Astrocyte (in vitro differentiated cells and primary cell): Measurements from ENCODE around the gene KIFAP3. TPM values are rescaled to one million over a fixed set of nuclear protein-coding genes. Genes with fewer than 3 reads are reported as not detected.

Experiments
- DNase-seq: peaks from one replicate; pipeline ENCODE4 v3.0.0-alpha.2; 2010; ENCODE audit warnings: low read depth
- FAIRE-seq: peaks from 2 replicates; lab custom pipeline; 2011; peaks lifted over from hg19 to GRCh38; lab: Jason Lieb, UNC
- H2AFZ ChIP-seq: 2 replicates; pipeline ENCODE4 v1.6.0; 2012; ENCODE audit warnings: low read depth, low read length, inconsistent platforms
- H3K27ac ChIP-seq: 2 replicates; pipeline ENCODE4 v1.5.1; 2011; ENCODE audit warnings: low read depth, low read length, inconsistent platforms
- H3K27me3 ChIP-seq: 2 replicates; pipeline ENCODE4 v1.6.0; 2011; ENCODE audit warnings: low read length, inconsistent platforms; ENCODE audit not compliant: insufficient read depth
- H3K36me3 ChIP-seq: 2 replicates; pipeline ENCODE4 v1.5.1; 2011; ENCODE audit warnings: low read length, inconsistent platforms; ENCODE audit not compliant: insufficient read depth
- H3K4me1 ChIP-seq: 2 replicates; pipeline ENCODE4 v1.5.1; 2011; ENCODE audit warnings: low read length, inconsistent platforms; ENCODE audit not compliant: insufficient read depth
- H3K4me2 ChIP-seq: 2 replicates; pipeline ENCODE4 v1.6.0; 2012; ENCODE audit warnings: low read length, inconsistent platforms
- H3K4me3 ChIP-seq: 2 replicates; pipeline ENCODE4 v1.5.1; 2011; ENCODE audit warnings: low read depth, mild to moderate bottlenecking, low read length, inconsistent platforms; ENCODE audit not compliant: insufficient read depth
- H3K79me2 ChIP-seq: 2 replicates; pipeline ENCODE4 v1.6.0; 2012; ENCODE audit warnings: mild to moderate bottlenecking, low read length, inconsistent platforms; ENCODE audit not compliant: insufficient read depth
- H3K9ac ChIP-seq: 2 replicates; pipeline ENCODE4 v1.6.0; 2012; ENCODE audit warnings: mild to moderate bottlenecking, low read length, inconsistent platforms
- H3K9me3 ChIP-seq: 2 replicates; pipeline ENCODE4 v1.5.1; 2012; ENCODE audit warnings: low read depth, mild to moderate bottlenecking, low read length, inconsistent platforms; ENCODE audit not compliant: insufficient read depth
- H4K20me1 ChIP-seq: 2 replicates; pipeline ENCODE4 v1.6.0; 2012; ENCODE audit warnings: low read length, inconsistent platforms; ENCODE audit not compliant: insufficient read depth
- H3K27ac Mint-ChIP-seq: one replicate; pipeline ENCODE4 v1.8.0; 2021; ENCODE audit warnings: mild to moderate bottlenecking, mixed read lengths; ENCODE audit not compliant: unreplicated experiment
- H3K27me3 Mint-ChIP-seq: one replicate; pipeline ENCODE4 v1.8.0; 2021; ENCODE audit warnings: low read depth, mixed read lengths; ENCODE audit not compliant: unreplicated experiment
- H3K36me3 Mint-ChIP-seq: one replicate; pipeline ENCODE4 v1.8.0; 2021; ENCODE audit warnings: low read depth, mixed read lengths; ENCODE audit not compliant: unreplicated experiment
- H3K4me1 Mint-ChIP-seq: one replicate; pipeline ENCODE4 v1.8.0; 2021; ENCODE audit warnings: low read depth, mixed read lengths; ENCODE audit not compliant: unreplicated experiment
- H3K4me3 Mint-ChIP-seq: one replicate; pipeline ENCODE4 v1.8.0; 2021; ENCODE audit warnings: mild to moderate bottlenecking, moderate library complexity, mixed read lengths; ENCODE audit not compliant: unreplicated experiment
- H3K9me3 Mint-ChIP-seq: one replicate; pipeline ENCODE4 v1.8.0; 2021; ENCODE audit warnings: mild to moderate bottlenecking, mixed read lengths; ENCODE audit not compliant: unreplicated experiment
- CTCF ChIP-seq: IDR thresholded peaks from 2 replicates; pipeline ENCODE4 v1.5.1; 2011; ENCODE audit warnings: low read depth, mild to moderate bottlenecking, inconsistent platforms, low read length, moderate library complexity; ENCODE audit not compliant: insufficient read depth
- EZH2 ChIP-seq: IDR thresholded peaks from 2 replicates; pipeline ENCODE4 v1.6.1; 2012; ENCODE audit warnings: mild to moderate bottlenecking, low read length, inconsistent platforms; ENCODE audit not compliant: insufficient read depth
- total RNA-seq: library from RNA; stranded (reverse); gene quantifications from 2 replicates; pipeline ENCODE4 v1.2.1, GENCODE V29; 2021

The KIFAP3 gene
- total RNA-seq, 1 donor from 2014 or later = 32.8 TPM

- Histone ChIP-seq H3K27me3 (no peaks in the 10 kb centered on the region), H3K4me2 (no peak overlapping the region), H3K4me1 (no peaks in the 10 kb centered on the region), H3K79me2 (no peaks in the 10 kb centered on the region), H3K9me3 (no peaks in the 10 kb centered on the region), H3K9ac (no peak overlapping the region), H3K4me3 (no peak overlapping the region), H4K20me1 (no peaks in the 10 kb centered on the region), H3K27ac (no peak overlapping the region), H2AFZ (no peak overlapping the region), H3K36me3 (no peaks in the 10 kb centered on the region)
- Mint-ChIP-seq H3K4me3 (no peak overlapping the region), H3K27me3 (no peaks in the 10 kb centered on the region), H3K27ac (no peak overlapping the region), H3K4me1 (no peaks in the 10 kb centered on the region), H3K36me3 (peaks cover 6% of the 10 kb centered on the region), H3K9me3 (no peaks in the 10 kb centered on the region)
- FAIRE-seq (no peak), DNase-seq (no peak)
- TF ChIP-seq EZH2 = no peak
- TF ChIP-seq CTCF = no peak
These were observed 88.7 kb downstream of the KIFAP3 start for GRCh38 chr1:169985757-169986156.

GRCh38 chr1:169974067-169974466, 100.4 kb downstream of the KIFAP3 start:
- H3K4me2 ChIP-seq = no peak overlapping the region
- H2AFZ ChIP-seq = no peak overlapping the region
- no peaks in the 10 kb centered on the region for H3K36me3 ChIP-seq
- H4K20me1 ChIP-seq = no peaks in the 10 kb centered on the region
- H3K27me3 ChIP-seq = no peaks in the 10 kb centered on the region
- no peak overlapping the region for H3K27ac ChIP-seq
- no peak for TF ChIP-seq EZH2
- TF ChIP-seq CTCF = no peak
- DNase-seq = no peak
- no peaks in the 10 kb centered on the region for H3K9me3 ChIP-seq
- H3K9ac ChIP-seq = no peak overlapping the region
- no peaks in the 10 kb centered on the region for H3K27me3 Mint-ChIP-seq
- H3K9me3 Mint-ChIP-seq = no peaks in the 10 kb centered on the region
- H3K27ac Mint-ChIP-seq = no peak overlapping the region
- H3K4me1 ChIP-seq = no peaks in the 10 kb centered on the region
- no peak overlapping the region for H3K4me3 Mint-ChIP-seq
- H3K4me1 Mint-ChIP-seq = no peaks in the 10 kb centered on the region
- no peak overlapping the region for H3K4me3 ChIP-seq
- H3K36me3 Mint-ChIP-seq = peaks cover 3% of the 10 kb centered on the region
- H3K79me2 ChIP-seq = no peaks in the 10 kb centered on the region
- no peak for FAIRE-seq

- TF ChIP-seq EZH2 = no peak
- TF ChIP-seq CTCF = no peak
- Histone ChIP-seq H3K79me2 (no peaks in the 10 kb centered on the region), H2AFZ (no peak overlapping the region), H3K4me3 (no peak overlapping the region), H3K4me1 (no peaks in the 10 kb centered on the region), H3K27me3 (no peaks in the 10 kb centered on the region), H3K9me3 (no peaks in the 10 kb centered on the region), H3K36me3 (no peaks in the 10 kb centered on the region), H3K9ac (no peak overlapping the region), H3K4me2 (no peak overlapping the region), H4K20me1 (no peaks in the 10 kb centered on the region), H3K27ac (no peak overlapping the region)
- Mint-ChIP-seq H3K4me3 (no peak overlapping the region), H3K36me3 (no peaks in the 10 kb centered on the region), H3K4me1 (no peaks in the 10 kb centered on the region), H3K9me3 (no peaks in the 10 kb centered on the region), H3K27ac (no peak overlapping the region), H3K27me3 (no peaks in the 10 kb centered on the region)
- no peak for DNase-seq
- no peak for FAIRE-seq
These were observed 104.4 kb downstream of the KIFAP3 start for GRCh38 chr1:169970114-169970513.
